Activated CD4-positive, alpha-beta T cell treated with anti-CD3 and anti-CD28 coated beads, Interleukin-2, amount 50 U/mL, for 24 hours (primary cell): ENCODE data around the gene FOXJ2.
A peak's percentile ranks its signal among the peaks of the same experiment; 100 is the strongest.
"Not testable (repeated sequence)": the region's sequence is repeated elsewhere in the genome, so short reads cannot be mapped to it uniquely, and the experiment has no call there.

Source experiments
- DNase-seq, 2 donors: peaks; one replicate each; pipeline ENCODE4 v3.0.0-alpha.2; 2020; ENCODE audit warnings: low read depth in 1 of 2, low spot score in 1 of 2

FOXJ2 gene

DNA sequence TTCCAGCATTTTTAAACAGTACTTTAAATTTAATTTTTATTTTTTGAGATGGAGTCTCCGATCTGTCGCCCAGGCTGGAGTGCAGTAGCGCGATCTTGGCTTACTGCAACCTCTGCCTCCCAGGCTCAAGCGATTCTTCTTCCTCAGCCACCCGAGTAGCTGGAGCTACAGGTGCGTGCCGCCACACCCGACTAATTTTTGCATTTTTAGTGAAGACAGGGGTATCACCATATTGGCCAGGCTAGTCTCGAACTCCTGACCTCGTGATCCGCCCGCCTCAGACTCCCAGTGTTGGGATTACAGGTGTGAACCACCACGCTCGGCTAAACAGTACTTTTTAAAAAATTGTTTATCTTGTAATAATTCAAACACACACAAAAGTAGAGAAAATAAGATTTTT, 4.2 kb upstream of the FOXJ2 start:
- DNase-seq, result no peak

DNA sequence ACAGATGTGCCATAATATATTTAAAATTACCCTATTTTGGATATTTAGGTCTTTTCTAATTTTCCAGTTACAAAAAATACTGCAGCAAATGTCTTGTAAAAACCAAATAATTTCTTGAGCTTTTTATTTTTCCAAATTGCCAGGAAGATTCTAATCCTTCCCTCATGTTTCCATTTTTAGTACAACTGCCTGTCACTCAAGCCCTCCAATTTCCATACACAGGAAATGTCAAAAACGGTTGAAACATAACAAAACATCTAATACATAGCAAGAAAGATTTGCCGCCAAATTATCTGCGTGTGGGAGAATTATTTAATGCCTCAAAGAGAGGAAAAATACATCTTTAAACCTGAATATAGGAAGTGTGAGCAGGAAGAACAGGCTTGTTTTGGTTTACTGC, 2.3 kb upstream of the FOXJ2 start:
- DNase-seq, result no peak

DNA sequence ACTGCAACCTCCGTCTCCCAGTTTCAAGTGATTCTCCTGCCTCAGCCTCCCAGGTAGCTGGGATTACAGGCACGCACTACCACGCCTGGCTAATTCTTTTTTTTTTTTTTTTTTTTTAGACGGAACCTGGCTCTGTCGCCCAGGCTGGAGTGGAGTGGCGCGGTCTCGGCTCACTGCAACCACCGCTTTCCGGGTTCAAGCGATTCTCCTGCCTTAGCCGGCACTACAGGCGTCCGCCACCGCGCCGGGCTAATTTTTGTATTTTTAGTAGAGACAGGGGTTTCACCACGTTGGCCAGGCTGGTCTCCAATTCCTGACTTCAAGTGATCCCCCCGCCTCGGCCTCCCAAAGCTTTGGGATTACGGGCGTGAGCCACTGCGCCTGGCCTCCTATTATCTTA, 1.5 kb upstream of the FOXJ2 start:
- DNase-seq, result not testable (repeated sequence)

DNA sequence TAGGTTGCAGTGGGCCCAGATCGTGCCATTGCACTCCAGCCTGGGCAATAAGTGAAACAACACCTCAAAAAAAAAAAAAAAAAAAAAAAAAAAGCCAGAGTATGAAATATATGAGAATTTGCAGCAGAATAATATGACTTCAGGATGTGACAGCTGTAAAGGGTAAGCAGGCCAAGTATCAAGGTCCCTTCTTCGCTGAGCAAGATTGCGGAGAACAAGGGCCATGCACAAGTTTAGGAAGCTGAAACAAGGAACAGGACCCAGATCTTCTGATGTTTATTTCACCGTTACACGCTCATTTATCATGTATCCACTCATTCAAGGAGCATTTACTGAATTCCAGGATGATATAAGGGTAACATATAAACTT, 659 bp upstream of the FOXJ2 start:
- DNase-seq, result no peak

DNA sequence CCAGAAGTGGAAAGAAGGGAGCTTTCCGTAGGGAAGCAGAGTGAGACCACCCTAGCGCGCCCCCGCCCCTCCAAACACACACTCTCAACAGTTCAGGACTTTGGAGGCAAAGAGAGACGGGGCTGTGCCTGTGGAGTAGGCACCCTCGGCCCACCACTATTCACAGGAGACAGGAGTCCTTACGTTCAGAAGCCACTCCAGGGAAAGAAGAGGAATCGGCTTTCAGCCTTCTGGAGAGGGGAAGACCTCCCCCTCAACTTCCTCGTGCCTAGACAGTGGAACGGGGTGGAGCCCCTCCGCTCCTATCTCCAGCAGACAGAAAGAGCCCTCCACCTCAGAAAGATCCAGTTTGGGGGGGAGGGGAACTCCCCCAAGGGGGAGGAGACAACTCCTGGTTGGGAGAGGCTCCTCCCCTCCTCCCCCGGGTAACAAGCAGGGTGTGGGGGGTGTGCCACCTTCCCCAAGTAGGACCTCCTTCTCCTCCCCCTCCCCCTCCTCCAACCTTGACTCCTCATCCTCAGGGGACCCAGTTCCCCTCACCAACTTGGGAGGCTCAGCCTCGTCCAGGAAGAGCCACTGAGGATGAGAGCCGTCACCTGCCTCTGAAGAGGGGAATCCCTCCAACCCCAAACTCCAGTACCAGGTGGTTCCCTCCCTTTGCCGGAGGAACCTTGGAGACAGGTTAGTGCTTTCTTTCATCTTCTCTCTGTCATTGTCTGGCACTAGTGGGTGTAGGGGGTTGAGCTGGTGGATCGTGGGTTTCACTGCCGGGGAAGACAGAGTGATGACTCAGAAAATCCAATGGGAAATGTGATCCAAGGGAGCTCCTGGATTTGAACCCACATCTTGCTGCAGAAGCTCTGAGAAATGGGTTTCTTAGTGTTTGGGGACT, 883 bp downstream of the FOXJ2 start:
- peak in 1 of 2 donors; percentile 44 for DNase-seq

DNA sequence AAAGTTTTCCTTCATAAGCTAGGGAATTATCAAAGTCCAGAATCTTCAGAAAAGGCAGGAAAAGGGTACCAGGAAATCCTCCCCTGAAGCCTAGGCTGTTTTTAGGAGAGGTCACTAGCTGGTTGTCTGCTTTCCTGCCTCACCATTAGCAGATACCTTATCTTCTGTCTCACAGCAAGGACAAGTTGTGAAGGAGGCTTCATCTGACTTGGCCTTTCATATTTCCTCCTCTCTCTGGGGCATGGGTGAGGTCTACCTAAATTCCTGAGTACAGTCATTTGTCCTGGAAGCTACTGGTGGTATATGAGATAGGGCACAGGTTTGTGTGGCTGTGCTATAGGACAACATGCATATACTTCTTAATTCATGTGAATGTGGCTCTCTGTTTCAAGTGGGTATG, 2.3 kb downstream of the FOXJ2 start:
- no peak for DNase-seq

DNA sequence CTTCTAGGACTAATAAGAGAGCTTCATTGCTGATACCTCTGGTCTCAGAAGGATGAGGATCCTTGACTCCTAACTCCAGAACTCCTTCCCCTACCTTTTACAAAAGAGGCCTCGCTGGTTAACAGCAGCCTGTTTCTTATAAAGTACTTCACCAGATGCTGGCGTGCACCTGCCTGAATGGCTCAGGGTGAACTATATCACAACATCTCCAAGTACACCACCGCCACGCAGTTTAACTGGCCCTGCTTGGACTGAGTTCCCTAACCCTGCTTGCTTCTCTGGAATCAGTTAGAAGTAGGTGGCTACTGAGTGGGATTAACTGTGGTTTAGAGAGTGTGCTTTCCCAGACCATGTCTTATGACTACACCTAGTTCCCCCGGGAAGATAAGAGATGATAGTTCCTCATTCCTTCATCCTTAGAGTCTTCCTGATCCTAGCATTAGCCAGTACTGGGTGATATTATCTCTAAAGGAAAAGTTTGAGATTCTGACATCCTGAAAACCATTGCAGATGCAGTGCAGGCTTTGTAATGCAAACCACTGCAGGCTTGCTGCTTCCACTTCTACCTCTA, 3.0 kb downstream of the FOXJ2 start:
- no peak for DNase-seq

DNA sequence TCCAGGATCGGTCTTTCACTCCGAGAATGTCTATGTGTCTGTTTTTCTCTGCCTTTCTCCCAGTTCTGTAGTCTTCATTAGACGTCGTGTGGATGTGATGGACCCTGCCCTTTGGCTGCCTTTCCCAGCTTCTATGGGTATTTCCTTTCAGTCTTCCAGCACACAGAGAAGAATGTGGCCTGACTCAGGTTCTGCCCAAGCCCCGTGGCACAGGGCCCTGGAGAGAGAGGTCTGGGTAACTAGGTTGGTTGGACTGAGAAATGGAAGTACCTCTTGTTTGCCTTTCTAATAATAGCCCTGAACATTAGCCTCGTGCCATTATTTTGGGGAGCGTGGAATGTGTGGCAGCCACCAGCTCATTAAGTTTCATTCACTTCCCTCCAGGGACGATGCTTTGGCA, 3.8 kb downstream of the FOXJ2 start:
- DNase-seq, result no peak

DNA sequence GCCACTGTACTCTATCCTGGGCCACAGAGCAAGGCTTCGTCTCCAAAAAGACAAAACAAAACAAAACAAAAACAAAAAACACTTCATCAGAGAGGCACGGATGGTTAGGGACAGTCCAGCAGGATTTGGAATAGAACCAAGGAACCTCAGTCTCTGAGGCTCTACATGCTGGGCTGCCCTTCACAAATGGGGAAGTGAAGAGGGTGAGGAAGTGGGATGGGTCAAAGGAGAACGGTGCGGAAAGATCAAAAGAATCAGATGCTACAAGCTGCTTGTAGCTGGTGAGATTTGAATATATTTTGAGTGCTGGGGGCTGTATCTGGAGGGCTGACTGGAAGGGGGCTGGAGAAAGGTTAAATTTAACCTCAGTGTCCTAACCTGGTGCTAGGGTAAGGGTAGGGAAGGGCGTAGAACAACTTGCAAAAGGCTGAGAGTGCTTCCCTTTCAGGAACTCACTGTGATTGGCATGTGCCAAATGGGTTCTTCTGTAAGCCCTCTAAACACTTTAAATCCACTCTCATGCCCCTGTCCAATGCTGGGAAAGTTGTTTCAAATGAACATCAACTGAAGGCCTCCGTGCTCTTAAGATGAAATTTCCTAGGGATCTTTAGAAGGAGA, 4.6 kb downstream of the FOXJ2 start:
- no peak for DNase-seq

DNA sequence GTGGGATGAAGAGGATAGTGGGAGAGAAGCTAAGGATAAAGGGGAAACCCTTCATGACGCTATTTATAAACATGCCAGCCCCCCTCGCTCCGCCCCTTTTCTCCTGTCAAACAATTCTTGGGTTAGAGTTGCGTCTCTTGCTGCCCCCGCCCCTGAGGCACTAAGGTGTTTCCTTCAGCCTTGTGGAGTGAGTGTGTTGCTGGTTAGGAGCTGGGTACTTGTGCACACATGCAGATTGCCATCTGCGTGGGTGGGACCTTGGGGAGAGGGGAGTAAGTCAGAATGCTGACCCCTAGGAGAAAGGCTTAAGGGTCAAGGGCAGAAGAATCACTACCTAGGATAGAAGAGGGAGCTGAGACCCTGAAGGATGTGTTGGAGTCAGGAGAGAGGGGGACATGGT, 5.4 kb downstream of the FOXJ2 start:
- DNase-seq, result no peak

DNA sequence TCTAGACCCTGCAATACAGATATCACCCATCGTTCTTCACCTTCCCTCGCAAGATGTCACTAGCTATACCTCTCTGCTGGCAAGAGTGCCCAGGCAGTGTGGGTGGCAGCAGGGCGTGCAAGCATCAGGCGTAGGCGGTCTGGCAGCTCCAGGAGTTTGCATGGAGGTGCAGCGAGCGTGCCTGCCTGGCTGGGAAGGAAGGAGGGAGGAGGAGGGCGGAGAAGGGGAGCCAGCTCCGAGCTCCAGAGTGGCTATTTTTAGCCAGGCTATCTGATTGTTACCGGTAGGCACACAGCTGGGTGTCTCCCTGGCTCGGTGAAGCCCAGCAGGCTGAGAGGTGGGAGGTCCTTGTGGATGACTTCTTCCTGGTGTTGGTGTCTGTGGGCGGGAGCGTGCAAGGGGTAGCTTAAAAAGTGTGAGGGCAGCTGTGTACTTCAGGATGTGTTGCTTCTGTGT, 6.2 kb downstream of the FOXJ2 start:
- no peak for DNase-seq

DNA sequence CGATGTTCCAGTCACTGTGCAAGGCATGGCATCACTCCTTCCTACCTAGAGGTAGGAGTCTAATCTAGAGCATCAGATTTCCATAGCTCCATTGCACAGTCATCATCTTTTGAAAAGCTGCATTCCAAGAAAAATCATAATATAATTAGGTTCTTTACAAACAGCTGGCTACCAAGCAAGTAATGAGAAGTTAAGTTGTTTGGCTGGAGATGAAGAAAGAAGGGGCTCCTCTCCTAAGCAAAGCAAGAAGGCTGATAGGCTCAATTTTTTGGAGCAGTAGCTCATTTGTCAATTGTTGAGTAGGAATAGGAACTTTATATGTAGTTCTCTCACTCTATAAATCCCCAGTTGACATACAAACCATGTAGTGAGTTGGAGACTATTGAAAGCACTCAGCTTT, 8.3 kb downstream of the FOXJ2 start:
- DNase-seq, result no peak

DNA sequence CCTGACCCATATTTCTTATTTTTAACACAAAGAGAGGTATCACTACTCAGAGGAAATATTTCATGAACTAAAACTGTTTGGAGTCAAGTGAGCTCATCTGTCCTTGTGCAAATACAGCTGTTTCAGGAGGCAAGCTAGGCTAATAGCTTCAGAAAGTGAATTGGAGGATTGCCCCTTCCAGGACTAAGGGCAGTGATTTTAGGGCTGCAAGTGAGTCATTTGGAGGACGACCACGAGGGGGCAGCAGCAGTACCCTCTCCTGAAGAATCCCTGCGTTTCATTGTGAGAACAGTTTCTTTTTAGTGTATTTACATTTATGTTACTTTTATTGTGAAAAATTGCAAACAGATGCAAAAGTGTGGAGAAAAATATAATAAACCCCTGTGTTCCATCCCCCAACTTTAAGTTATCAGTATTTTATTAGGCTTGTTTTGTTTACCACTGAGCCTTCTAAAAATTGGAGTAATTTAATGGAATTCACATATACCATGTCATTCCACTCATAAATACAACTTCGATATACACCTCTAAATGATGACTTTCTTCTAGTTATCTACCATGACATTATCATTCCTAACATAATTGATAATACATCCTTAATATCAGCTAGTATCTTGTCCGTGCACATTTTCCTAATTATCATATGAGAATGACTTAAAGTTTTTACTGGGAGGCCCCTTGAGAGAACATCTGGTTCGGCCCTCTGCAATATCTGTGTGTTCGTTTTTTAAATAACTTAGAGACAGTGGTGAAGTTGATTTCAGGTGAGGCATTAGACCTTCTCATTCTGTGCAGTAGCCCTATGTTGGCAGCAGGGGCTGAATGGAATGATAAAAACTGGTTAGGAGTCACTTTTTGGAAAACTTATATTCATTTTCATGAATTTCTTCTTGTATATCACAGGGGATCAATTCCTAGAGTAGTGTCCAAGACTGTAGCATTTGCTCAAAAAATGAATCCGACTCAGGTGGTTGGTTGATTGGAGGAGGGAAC, 13.7 kb downstream of the FOXJ2 start:
- peak; percentile 67 for DNase-seq

DNA sequence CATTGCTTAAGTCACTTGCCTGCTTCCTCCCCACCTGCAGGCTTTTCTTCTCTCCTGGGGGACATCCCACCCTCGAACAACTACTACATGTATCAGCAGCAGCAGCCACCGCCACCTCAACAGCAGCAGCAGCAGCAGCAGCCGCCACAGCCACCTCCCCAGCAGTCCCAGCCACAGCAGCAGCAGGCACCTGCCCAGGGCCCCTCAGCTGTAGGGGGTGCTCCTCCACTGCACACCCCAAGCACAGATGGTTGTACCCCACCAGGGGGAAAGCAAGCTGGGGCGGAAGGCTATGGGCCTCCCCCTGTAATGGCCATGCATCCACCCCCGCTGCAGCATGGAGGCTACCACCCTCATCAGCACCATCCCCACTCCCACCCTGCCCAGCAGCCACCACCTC, 15.3 kb downstream of the FOXJ2 start:
- no peak for DNase-seq

DNA sequence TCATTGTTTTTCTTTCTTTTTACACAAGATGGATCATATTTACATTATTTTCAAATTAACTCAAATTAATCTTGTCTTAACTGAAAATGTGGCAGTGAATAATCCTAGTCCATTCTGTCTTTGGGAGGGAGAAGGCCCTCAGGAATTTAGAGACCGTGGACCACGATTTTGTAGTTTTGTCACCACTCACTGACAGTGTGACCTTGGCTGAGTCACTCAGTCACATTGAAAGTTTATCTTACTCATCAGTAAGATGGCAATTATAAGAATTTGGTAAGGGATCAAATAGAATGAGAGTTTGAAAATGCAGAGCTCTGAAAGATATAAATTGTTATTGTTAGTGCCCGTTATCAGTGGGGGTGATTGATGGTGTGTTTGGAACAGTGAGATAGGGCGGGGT, 16.4 kb downstream of the FOXJ2 start:
- DNase-seq, result no peak

DNA sequence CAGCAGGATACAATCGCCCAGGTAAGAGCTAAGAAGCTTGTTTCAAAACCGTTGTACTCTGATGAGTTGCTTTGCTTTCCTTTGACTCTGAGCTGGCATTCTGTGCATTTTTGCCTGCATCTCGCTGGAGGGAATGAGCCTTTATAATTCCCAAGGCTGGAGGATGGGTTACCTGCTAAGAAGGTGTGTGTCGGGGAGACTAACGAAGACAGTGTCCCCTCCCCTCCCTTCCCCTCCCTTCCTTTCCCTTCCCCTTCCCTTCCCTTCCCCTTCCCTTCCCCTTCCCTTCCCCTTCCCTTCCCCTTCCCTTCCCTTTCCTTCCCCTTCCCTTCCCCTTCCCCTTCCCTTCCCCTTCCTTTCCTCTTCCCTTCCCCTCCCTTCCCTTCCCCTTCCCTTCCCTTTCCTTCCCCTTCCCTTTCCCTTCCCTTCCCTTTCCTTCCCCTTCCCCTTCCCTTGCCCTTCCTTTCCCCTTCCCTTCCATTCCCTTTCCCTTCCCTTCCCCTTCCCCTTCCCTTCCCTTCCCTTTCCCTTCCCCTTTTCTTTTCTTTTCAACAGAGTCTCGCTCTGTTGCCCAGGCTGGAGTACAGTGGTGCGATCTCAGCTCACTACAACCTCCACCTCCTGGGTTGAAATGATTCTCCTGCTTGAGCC, 18.2 kb downstream of the FOXJ2 start:
- DNase-seq, result no peak

DNA sequence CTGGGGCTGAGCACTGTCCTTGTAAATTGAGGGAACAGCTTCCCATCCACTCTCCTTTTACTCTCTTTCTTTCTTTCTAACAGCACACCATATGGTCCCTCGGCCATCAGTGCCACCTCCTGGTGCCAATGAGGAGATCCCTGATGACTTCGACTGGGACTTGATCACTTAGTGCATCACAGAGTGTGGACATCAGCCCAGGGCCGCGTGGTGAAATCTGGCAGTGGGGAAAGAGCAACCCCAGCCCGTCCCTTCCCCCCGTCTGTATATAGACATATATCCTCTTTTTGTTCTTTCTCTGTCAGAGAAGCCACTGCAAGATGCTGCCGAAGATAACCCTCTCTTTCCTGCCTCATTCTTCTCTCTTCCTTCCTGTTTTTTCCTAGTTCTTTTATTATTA, 20.2 kb downstream of the FOXJ2 start:
- no peak for DNase-seq

DNA sequence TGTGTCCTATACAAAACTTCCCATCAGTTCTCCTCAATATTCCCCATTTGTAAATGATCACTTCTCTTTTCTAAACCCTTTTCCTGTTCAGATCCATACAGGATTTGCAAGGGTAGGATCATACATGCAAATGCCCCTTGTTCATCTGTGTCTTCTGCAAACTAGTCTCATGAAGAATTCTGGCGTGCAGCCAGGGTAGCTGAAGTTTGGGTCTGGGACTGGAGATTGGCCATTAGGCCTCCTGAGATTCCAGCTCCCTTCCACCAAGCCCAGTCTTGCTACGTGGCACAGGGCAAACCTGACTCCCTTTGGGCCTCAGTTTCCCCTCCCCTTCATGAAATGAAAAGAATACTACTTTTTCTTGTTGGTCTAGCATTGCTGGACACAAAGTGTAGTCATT, 22.3 kb downstream of the FOXJ2 start:
- DNase-seq, result no peak

DNA sequence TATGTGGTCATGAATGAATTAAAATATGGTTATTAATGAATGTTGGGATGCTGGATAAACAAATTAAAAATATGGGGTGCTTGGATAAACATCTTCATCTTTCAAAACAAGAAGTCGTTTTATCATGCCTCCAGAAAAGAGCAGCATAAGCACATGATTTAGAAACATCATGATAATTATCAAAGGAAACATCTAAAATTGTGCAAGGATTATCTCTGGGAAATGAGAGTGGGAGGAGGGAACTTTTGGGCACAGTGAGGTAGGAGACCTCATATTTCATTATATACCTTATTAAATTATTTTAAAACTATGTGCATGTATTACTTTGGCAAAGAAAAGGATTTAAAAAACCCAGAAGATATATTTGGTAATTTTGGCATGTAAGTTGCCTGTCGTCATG, 24.8 kb downstream of the FOXJ2 start:
- no peak for DNase-seq

DNA sequence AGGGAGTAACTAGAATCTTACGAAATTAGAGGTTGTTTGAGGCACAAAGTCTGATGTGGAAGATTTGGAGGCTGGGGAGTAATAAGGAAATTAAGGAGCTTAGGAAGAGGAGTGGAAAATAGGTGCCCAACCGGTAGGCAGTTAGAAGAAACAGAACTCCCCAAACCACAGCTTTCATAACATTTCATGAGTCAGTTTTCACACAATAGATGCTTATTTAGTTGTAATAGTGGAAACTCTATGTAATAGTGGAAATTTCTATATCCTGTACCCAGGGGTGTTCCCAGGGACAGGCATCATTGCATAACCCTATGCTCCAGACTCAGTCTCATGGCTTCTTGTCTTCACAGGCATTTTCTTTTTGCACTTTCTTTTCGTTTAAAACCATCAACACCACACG, 25.3 kb downstream of the FOXJ2 start:
- DNase-seq, result no peak

DNA sequence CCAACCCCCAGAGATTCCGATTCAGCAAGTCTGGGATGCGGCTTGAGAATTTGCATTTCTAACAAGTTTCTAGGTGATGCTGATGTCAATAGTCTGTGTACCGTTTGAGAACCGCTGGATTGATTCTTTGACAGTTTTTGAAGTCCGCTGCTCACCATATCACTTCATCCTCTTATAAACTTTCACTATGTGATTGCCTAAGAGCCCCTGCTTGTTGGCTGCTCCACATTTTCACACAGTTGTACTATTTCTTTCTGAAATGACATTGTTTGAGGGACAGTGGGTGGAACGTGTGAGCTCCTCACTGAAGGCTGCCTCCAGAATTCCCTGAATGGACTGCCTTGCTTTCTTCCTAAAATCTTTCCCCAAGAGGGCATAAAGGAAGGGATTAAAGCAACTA, 26.0 kb downstream of the FOXJ2 start:
- DNase-seq, result no peak
